CD4-positive, alpha-beta T cell treated with Interferon alpha-2 for 1 hour (primary cell): Measurements from ENCODE around the gene ARHGAP10.
"Not testable (repeated sequence)": the region's sequence is repeated elsewhere in the genome, so short reads cannot be mapped to it uniquely, and the experiment has no call there.

ENCODE experiments used
- DNase-seq, 2 donors: peaks; one replicate each; pipeline ENCODE4 v3.0.0-alpha.2; 2020 to 2022

Gene ARHGAP10

GRCh38 chr4:148072789-148073188 is 340.9 kb downstream of the ARHGAP10 start:
- DNase-seq, result no peak

GRCh38 chr4:148073349-148073748 is 341.5 kb downstream of the ARHGAP10 start:
- no peak for DNase-seq

- DNase-seq, result no peak
Measured at GRCh38 chr4:148074462-148074861, 342.6 kb downstream of the ARHGAP10 start.

GRCh38 chr4:148075438-148075837 is 343.6 kb downstream of the ARHGAP10 start:
- no peak for DNase-seq

GRCh38 chr4:148076964-148077363 is 345.1 kb downstream of the ARHGAP10 start:
- no peak for DNase-seq

GRCh38 chr4:148077581-148077980 is 345.7 kb downstream of the ARHGAP10 start:
- no peak for DNase-seq

GRCh38 chr4:148078061-148078460 is 346.2 kb downstream of the ARHGAP10 start:
- DNase-seq, result no peak

- DNase-seq, result no peak
Measured at GRCh38 chr4:148079961-148080360, 348.1 kb downstream of the ARHGAP10 start.

- DNase-seq, result no peak
Measured at GRCh38 chr4:148081267-148081666, 349.4 kb downstream of the ARHGAP10 start.

- DNase-seq, result no peak
Measured at GRCh38 chr4:148081745-148082144, 349.9 kb downstream of the ARHGAP10 start.

- DNase-seq, result not testable (repeated sequence)
Measured at GRCh38 chr4:148083073-148083472, 351.2 kb downstream of the ARHGAP10 start.

GRCh38 chr4:148089624-148090023 is 357.7 kb downstream of the ARHGAP10 start:
- no peak for DNase-seq

GRCh38 chr4:148090029-148090428 is 358.1 kb downstream of the ARHGAP10 start:
- no peak for DNase-seq

GRCh38 chr4:148090503-148091476 is 358.9 kb downstream of the ARHGAP10 start:
- DNase-seq, result no peak

GRCh38 chr4:148091896-148092295 is 360.0 kb downstream of the ARHGAP10 start:
- DNase-seq, result no peak

- DNase-seq, result no peak
Measured at GRCh38 chr4:148092316-148093014, 360.6 kb downstream of the ARHGAP10 start.

- no peak for DNase-seq
Measured at GRCh38 chr4:148093065-148093464, 361.2 kb downstream of the ARHGAP10 start.

- DNase-seq, result no peak
Measured at GRCh38 chr4:148094149-148094548, 362.3 kb downstream of the ARHGAP10 start.

GRCh38 chr4:148095346-148095923 is 363.5 kb downstream of the ARHGAP10 start:
- DNase-seq, result no peak

- no peak for DNase-seq
Measured at GRCh38 chr4:148097801-148098200, 365.9 kb downstream of the ARHGAP10 start.

- DNase-seq, result no peak
Measured at GRCh38 chr4:148101235-148101634, 369.3 kb downstream of the ARHGAP10 start.

GRCh38 chr4:148101790-148102189 is 369.9 kb downstream of the ARHGAP10 start:
- DNase-seq, result no peak

- DNase-seq, result no peak
Measured at GRCh38 chr4:148103597-148104355, 371.9 kb downstream of the ARHGAP10 start.
